Progenitor cell of endocrine pancreas (in vitro differentiated cells): ENCODE results near the gene LINC00237. TPM values are rescaled to one million over a fixed set of nuclear protein-coding genes. Genes with fewer than 3 reads are reported as not detected.

Experiments used
- DNase-seq: peaks from one replicate; pipeline ENCODE4 v3.0.0; 2021; ENCODE audit warnings: low spot score; ENCODE audit not compliant: unreplicated experiment
- H3K27ac Mint-ChIP-seq: 2 replicates; pipeline ENCODE4 v1.8.0; 2021; ENCODE audit warnings: mild to moderate bottlenecking, moderate library complexity, mixed read lengths
- H3K27me3 Mint-ChIP-seq: 2 replicates; pipeline ENCODE4 v1.8.0; 2021; ENCODE audit warnings: mixed read lengths
- H3K36me3 Mint-ChIP-seq: 2 replicates; pipeline ENCODE4 v1.8.0; 2022; ENCODE audit warnings: mixed read lengths; ENCODE audit not compliant: insufficient read depth
- H3K4me1 Mint-ChIP-seq: 2 replicates; pipeline ENCODE4 v1.8.0; 2021; ENCODE audit warnings: low read depth, mixed read lengths
- H3K4me3 Mint-ChIP-seq: 2 replicates; pipeline ENCODE4 v1.8.0; 2021; ENCODE audit warnings: low read depth, mild to moderate bottlenecking, moderate library complexity, mixed read lengths
- H3K9me3 Mint-ChIP-seq: 2 replicates; pipeline ENCODE4 v1.8.0; 2021; ENCODE audit warnings: low read depth, mixed read lengths
- CTCF ChIP-seq: fragments of 200-600 bp; sonication (generic); IDR thresholded peaks from one replicate; pipeline ENCODE4 v1.5.0; 2021; ENCODE audit warnings: antibody characterized with exemption, mild to moderate bottlenecking; ENCODE audit not compliant: unreplicated experiment
- total RNA-seq: library from RNA; stranded (reverse); gene quantifications from 2 replicates; pipeline ENCODE4 v1.2.1, GENCODE V29; 2021

The LINC00237 gene
- total RNA-seq, 1 donor from 2014 or later = not detected

DNA sequence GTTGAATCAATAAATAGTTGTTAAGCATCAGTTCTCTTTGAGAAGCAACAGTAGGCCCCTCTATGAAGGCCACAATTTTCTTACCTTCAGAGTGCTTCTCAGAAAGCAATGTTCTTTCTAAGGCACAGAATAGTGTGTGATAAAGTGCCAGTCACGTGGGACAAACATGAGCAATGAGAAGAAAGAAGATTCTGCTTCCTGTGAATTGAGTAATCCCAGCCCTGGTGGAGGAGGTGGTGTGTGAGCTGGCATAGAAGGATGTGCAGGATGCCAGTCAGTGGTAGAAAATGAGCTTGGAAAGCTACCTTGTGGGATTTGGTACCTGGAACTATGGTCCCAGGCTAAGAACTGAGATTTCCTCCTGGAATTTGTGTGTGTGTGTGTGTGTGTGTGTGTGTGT lies 41.4 kb upstream of the LINC00237 start:
- no peak overlapping the region for H3K4me3 Mint-ChIP-seq
- no peak overlapping the region for H3K27ac Mint-ChIP-seq
- H3K36me3 Mint-ChIP-seq = no peaks in the 10 kb centered on the region
- H3K9me3 Mint-ChIP-seq = no peaks in the 10 kb centered on the region
- no peak for DNase-seq
- no peak for TF ChIP-seq CTCF
- H3K4me1 Mint-ChIP-seq = no peaks in the 10 kb centered on the region
- no peaks in the 10 kb centered on the region for H3K27me3 Mint-ChIP-seq

GRCh38 chr20:21146215-21146614 lies 40.1 kb upstream of the LINC00237 start:
- no peak for DNase-seq
- H3K27ac Mint-ChIP-seq = no peak overlapping the region
- no peak overlapping the region for H3K4me3 Mint-ChIP-seq
- no peaks in the 10 kb centered on the region for H3K27me3 Mint-ChIP-seq
- no peaks in the 10 kb centered on the region for H3K9me3 Mint-ChIP-seq
- TF ChIP-seq CTCF = no peak
- no peaks in the 10 kb centered on the region for H3K4me1 Mint-ChIP-seq
- no peaks in the 10 kb centered on the region for H3K36me3 Mint-ChIP-seq

DNA sequence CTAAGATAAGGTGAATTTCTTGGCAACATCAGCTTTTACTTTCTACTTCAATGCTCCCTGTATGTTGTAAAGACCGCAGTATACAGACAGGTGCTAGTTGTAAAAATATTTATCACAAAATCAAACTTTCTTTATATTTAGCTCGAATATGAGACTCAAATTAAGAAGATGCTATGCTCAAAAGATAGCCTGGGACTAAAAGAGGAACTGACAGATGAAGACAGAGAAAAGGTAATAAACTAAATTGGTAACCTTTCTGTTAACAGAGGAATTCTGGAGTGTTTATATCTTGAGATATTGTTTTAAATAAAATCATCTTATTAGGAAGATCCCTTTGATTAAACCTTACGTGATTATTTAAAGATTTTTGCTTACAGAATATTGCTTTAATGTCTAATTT lies 39.3 kb upstream of the LINC00237 start:
- Mint-ChIP-seq H3K27ac (no peak overlapping the region), H3K36me3 (no peaks in the 10 kb centered on the region), H3K27me3 (no peaks in the 10 kb centered on the region), H3K4me1 (no peaks in the 10 kb centered on the region), H3K4me3 (no peak overlapping the region), H3K9me3 (no peaks in the 10 kb centered on the region)
- DNase-seq = no peak
- no peak for TF ChIP-seq CTCF

GRCh38 chr20:21143194-21143890 lies 37.2 kb upstream of the LINC00237 start:
- TF ChIP-seq CTCF = no peak
- H3K4me3 Mint-ChIP-seq = no peak overlapping the region
- no peaks in the 10 kb centered on the region for H3K27me3 Mint-ChIP-seq
- no peaks in the 10 kb centered on the region for H3K9me3 Mint-ChIP-seq
- DNase-seq = no peak
- H3K27ac Mint-ChIP-seq = no peak overlapping the region
- H3K36me3 Mint-ChIP-seq = no peaks in the 10 kb centered on the region
- no peaks in the 10 kb centered on the region for H3K4me1 Mint-ChIP-seq

- DNase-seq = no peak
- peaks cover 3% of the 10 kb centered on the region for H3K36me3 Mint-ChIP-seq
- H3K4me1 Mint-ChIP-seq = no peaks in the 10 kb centered on the region
- no peak overlapping the region for H3K4me3 Mint-ChIP-seq
- H3K27me3 Mint-ChIP-seq = no peaks in the 10 kb centered on the region
- TF ChIP-seq CTCF = no peak
- H3K27ac Mint-ChIP-seq = no peak overlapping the region
- no peaks in the 10 kb centered on the region for H3K9me3 Mint-ChIP-seq
Observed at GRCh38 chr20:21141825-21142224, 35.7 kb upstream of the LINC00237 start.
